22Rv1 (cell line): ENCODE results near the gene CNTN5.

Source experiments
- ZFX ChIP-seq: fragments of 450-650 bp; IDR thresholded peaks from 2 replicates; pipeline ENCODE4 v1.6.1; 2017; ENCODE audit warnings: antibody characterized with exemption, borderline replicate concordance
- TF ChIP-seq, protein P1 (sequence below): fragments of 450-650 bp; IDR thresholded peaks from 2 replicates; pipeline ENCODE4 v1.5.1; 2017; ENCODE audit warnings: mild to moderate bottlenecking

DNA sequence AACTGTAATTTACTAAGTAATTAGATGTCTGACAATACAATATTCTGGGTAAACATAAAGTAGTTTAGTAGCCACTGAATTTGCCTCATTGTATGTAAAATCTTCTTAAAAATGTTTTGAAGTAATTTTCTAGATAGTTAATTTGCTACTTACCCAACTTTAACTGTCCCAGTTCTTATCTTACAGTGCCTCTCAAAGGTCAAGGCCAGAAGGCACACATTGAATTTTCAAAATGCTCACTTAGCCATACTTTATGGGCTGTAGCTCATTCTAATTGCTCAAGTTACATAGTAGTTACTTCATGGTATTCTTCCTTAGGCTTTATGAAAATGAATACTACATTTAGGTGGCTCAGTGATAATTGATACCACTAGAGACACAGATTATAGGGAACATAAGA is 666.6 kb downstream of the CNTN5 start:
- TF ChIP-seq, protein P1, sequence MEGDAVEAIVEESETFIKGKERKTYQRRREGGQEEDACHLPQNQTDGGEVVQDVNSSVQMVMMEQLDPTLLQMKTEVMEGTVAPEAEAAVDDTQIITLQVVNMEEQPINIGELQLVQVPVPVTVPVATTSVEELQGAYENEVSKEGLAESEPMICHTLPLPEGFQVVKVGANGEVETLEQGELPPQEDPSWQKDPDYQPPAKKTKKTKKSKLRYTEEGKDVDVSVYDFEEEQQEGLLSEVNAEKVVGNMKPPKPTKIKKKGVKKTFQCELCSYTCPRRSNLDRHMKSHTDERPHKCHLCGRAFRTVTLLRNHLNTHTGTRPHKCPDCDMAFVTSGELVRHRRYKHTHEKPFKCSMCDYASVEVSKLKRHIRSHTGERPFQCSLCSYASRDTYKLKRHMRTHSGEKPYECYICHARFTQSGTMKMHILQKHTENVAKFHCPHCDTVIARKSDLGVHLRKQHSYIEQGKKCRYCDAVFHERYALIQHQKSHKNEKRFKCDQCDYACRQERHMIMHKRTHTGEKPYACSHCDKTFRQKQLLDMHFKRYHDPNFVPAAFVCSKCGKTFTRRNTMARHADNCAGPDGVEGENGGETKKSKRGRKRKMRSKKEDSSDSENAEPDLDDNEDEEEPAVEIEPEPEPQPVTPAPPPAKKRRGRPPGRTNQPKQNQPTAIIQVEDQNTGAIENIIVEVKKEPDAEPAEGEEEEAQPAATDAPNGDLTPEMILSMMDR: peak; percentile 31
- no peak for TF ChIP-seq ZFX
